Hepatocyte (in vitro differentiated cells): ENCODE data around the gene MLPH. TPM values are rescaled to one million over a fixed set of nuclear protein-coding genes. Genes with fewer than 3 reads are reported as not detected.

Source experiments
- DNase-seq: peaks from one replicate; pipeline ENCODE4 v3.0.0-alpha.2; 2016; ENCODE audit warnings: low spot score
- H2AFZ ChIP-seq: fragments of 200-600 bp; sonication (generic); 2 replicates; pipeline ENCODE4 v1.6.0; 2016; ENCODE audit warnings: antibody characterized with exemption, mild to moderate bottlenecking
- H3K27ac ChIP-seq: fragments of 200-600 bp; sonication (generic); 2 replicates; pipeline ENCODE4 v1.5.1; 2016; ENCODE audit warnings: mild to moderate bottlenecking
- H3K27me3 ChIP-seq: fragments of 200-600 bp; sonication (generic); 2 replicates; pipeline ENCODE4 v1.6.1; 2016
- H3K36me3 ChIP-seq: fragments of 200-600 bp; sonication (generic); replicated peaks from 2 replicates; pipeline ENCODE4 v1.5.1; 2016; ENCODE audit warnings: low read depth; ENCODE audit not compliant: insufficient read depth
- H3K4me1 ChIP-seq: fragments of 200-600 bp; sonication (generic); 2 replicates; pipeline ENCODE4 v1.5.1; 2016; ENCODE audit warnings: mild to moderate bottlenecking, moderate library complexity; ENCODE audit not compliant: insufficient read depth
- H3K4me2 ChIP-seq: fragments of 200-600 bp; sonication (generic); 2 replicates; pipeline ENCODE4 v1.6.0; 2016
- H3K4me3 ChIP-seq: fragments of 200-600 bp; sonication (generic); 2 replicates; pipeline ENCODE4 v1.5.1; 2016; ENCODE audit warnings: mild to moderate bottlenecking
- H3K79me2 ChIP-seq: fragments of 200-600 bp; sonication (generic); 2 replicates; pipeline ENCODE4 v1.6.0; 2017; ENCODE audit warnings: mild to moderate bottlenecking
- H3K9me2 ChIP-seq: fragments of 200-600 bp; sonication (generic); replicated peaks from 2 replicates; pipeline ENCODE4 v1.6.0; 2017; ENCODE audit warnings: mild to moderate bottlenecking; ENCODE audit not compliant: insufficient read depth
- H3K9me3 ChIP-seq: fragments of 200-600 bp; sonication (generic); 2 replicates; pipeline ENCODE4 v1.5.1; 2016; ENCODE audit warnings: low read depth, mild to moderate bottlenecking
- H4K20me1 ChIP-seq: fragments of 200-600 bp; sonication (generic); 2 replicates; pipeline ENCODE4 v1.6.0; 2016; ENCODE audit warnings: mild to moderate bottlenecking; ENCODE audit not compliant: insufficient read depth, poor library complexity, severe bottlenecking
- EZH2 ChIP-seq: fragments of 200-600 bp; sonication (generic); IDR thresholded peaks from 2 replicates; pipeline ENCODE4 v1.6.1; 2016; ENCODE audit warnings: antibody characterized with exemption, mild to moderate bottlenecking, borderline replicate concordance
- EZH2phosphoT487 ChIP-seq: fragments of 200-600 bp; sonication (generic); IDR thresholded peaks from one replicate; pipeline ENCODE4 v1.6.1; 2018; ENCODE audit warnings: antibody characterized with exemption, mild to moderate bottlenecking, low read depth, moderate library complexity; ENCODE audit not compliant: unreplicated experiment, severe bottlenecking
- WGBS: methylation state at CpG from one replicate; pipeline ENCODE4 v1.1.6; 2016; ENCODE audit warnings: low lambda C conversion rate; ENCODE audit errors: missing lambda C conversion rate; 5-methylcytosine and 5-hydroxymethylcytosine counted together
- polyA plus RNA-seq: library from polyadenylated mRNA; unstranded; fragments of >200 nt; fragmentation: Nextera tagmentation; extraction: Ambion mirVana; gene quantifications from 2 replicates; pipeline ENCODE4 v1.2.1, GENCODE V29; 2016
- total RNA-seq: library from RNA; depleted of rRNA; stranded (reverse); fragments of >200 nt; gene quantifications from 2 replicates; pipeline ENCODE4 v1.2.3, GENCODE V29; 2014
- TF ChIP-seq, protein P1 (sequence below): fragments of 200-600 bp; sonication (generic); IDR thresholded peaks from 2 replicates; pipeline ENCODE4 v1.5.1; 2016; ENCODE audit warnings: antibody characterized with exemption, mild to moderate bottlenecking; ENCODE audit not compliant: poor library complexity

The MLPH gene
- total and polyA plus RNA-seq, 2 experiments from 2014 or later: 6.7 to 12.3 TPM

DNA sequence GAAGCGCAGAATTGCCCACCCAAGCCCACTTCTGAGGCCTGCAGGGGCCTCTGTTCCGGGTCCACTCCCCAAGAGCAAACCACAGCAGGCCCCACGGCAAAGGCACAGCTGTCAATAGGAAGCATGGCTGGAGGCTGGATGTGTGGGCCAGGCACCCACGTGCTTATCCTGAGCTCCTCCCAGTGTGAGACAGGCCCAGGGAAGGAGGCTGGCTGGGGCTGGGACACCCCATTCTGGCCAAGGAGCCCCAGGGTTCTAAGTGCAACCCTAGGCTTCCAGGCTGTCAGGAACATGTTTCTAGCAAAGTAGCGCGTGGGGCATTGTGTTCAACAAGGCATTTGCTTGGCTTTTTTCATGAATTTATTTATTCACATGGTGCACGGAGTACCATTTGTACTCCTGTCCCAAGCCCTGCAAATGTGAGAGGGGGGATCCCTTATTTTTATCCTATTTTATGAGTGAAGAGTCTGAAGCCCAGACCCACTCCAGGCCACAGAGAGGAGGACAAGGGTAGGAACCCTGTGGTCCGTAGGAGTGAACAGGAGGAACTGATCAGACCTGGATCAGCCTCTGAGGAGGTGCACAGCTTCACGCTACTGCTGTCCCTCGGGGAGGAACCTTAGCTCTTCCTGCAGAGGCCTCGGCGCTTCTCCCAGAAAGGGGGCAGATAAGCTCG, 109.6 kb downstream of the MLPH start:
- Histone ChIP-seq H3K4me3 (no peak overlapping the region), H4K20me1 (no peaks in the 10 kb centered on the region), H3K27me3 (no peaks in the 10 kb centered on the region), H3K4me1 (peaks cover 48% of the 10 kb centered on the region), H3K27ac (no peak overlapping the region), H2AFZ (no peak overlapping the region), H3K79me2 (no peaks in the 10 kb centered on the region), H3K4me2 (no peak overlapping the region), H3K9me2 (no peaks in the 10 kb centered on the region), H3K9me3 (no peaks in the 10 kb centered on the region), H3K36me3 (no peaks in the 10 kb centered on the region)
- TF ChIP-seq, protein P1, sequence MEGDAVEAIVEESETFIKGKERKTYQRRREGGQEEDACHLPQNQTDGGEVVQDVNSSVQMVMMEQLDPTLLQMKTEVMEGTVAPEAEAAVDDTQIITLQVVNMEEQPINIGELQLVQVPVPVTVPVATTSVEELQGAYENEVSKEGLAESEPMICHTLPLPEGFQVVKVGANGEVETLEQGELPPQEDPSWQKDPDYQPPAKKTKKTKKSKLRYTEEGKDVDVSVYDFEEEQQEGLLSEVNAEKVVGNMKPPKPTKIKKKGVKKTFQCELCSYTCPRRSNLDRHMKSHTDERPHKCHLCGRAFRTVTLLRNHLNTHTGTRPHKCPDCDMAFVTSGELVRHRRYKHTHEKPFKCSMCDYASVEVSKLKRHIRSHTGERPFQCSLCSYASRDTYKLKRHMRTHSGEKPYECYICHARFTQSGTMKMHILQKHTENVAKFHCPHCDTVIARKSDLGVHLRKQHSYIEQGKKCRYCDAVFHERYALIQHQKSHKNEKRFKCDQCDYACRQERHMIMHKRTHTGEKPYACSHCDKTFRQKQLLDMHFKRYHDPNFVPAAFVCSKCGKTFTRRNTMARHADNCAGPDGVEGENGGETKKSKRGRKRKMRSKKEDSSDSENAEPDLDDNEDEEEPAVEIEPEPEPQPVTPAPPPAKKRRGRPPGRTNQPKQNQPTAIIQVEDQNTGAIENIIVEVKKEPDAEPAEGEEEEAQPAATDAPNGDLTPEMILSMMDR: no peak
- TF ChIP-seq EZH2phosphoT487: no peak
- no peak for TF ChIP-seq EZH2
- 82% methylated on average over 13 of the region's 13 CpGs for WGBS
- DNase-seq: no peak

DNA sequence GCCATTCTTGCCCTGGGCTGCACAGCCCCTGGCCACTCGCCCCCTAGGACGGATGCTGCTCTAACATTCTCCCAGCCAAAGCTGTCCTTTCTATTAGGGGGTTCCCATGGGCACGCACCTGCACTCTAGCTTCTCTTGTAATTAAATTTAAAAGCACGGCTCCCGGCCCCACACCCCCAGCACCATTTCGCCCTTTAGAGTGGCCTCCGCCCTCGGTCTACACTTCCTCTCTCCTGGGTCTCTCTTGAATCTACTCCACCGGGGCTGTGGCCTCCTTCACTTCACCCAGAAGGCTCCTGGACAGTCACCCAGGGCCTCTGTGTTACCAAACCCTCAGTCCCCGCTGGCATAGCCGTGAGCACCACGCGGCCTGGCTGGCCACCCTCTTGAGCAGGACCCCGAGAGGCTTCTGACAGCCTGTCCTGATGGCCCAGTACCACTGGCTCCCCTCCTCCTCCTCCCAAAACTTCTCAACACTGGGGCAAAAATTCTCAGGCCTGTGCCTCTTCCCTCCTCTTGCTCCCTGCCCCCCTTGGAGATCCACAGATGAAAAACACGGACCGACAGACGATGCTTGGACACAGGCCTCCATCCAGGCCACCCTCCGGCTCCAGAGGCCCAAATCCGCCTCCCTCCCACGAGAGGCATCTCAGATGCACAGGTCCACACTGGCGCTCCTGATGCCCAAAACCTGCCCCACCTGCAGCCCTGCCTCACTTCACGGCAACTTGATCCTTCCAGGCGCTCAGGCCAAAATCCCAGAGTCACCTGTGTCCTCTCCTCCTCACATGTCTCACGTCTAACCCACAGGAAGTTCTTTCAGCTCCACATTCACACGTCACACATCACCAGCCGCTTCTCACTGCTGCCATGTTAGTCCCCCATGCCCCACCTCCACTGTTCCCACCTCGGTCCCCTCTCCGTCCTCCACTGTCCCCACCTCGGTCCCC, 110.4 kb downstream of the MLPH start:
- Histone ChIP-seq H3K4me1 (peaks cover 49% of the 10 kb centered on the region), H3K27ac (no peak overlapping the region), H3K79me2 (no peaks in the 10 kb centered on the region)

DNA sequence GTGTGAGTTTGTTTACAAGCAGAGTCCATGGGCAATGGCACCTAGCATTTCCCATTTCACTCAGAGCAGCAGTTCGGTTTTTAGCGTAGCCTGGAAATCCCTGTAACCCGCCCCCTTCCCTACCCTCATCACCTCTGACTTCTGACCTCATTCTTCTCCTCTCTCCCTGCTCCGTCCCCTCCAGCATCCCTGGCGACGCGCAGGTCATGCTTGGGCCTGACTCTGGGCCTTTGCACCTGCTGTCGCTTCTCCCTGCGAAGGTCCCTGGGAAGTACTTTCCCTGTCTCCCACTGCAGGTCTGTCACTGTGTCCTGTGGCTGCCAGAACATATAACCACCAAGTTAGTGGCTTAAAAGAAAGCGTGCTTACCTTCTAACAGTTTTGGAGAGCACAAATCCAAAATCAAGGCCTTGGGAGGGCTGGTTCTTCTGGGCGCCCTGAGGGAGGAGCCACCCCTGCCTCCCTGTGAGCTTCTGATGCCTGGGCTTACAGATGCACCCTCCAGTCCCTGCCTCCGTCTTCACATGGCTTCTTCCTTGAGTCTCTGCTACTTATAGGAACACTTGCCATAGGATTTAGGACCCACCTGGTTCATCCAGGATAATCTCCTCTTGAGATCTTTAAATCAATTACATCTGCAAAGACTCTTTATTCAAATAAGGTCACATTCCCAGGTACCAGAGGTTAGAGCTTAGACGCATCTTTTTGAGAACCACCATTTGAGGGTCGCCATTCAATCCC, 111.6 kb downstream of the MLPH start:
- H3K27me3 ChIP-seq: no peaks in the 10 kb centered on the region
- no peak overlapping the region for H3K4me2 ChIP-seq
- no peaks in the 10 kb centered on the region for H3K9me2 ChIP-seq
- TF ChIP-seq EZH2phosphoT487 (no peak), EZH2 (no peak)
- TF ChIP-seq, protein P1: no peak
- no peaks in the 10 kb centered on the region for H3K9me3 ChIP-seq
- 78% methylated on average over 14 of the region's 14 CpGs for WGBS
- peaks cover 45% of the 10 kb centered on the region for H3K4me1 ChIP-seq
- no peak for DNase-seq
- no peak overlapping the region for H3K4me3 ChIP-seq
- no peaks in the 10 kb centered on the region for H3K36me3 ChIP-seq
- no peaks in the 10 kb centered on the region for H4K20me1 ChIP-seq
- H2AFZ ChIP-seq: no peak overlapping the region
- no peak overlapping the region for H3K27ac ChIP-seq
- no peaks in the 10 kb centered on the region for H3K79me2 ChIP-seq

More for the DNA sequence above, 110.4 kb downstream of the MLPH start:
- Histone ChIP-seq H3K4me3 (no peak overlapping the region), H3K36me3 (no peaks in the 10 kb centered on the region), H3K27me3 (no peaks in the 10 kb centered on the region), H3K9me3 (no peaks in the 10 kb centered on the region), H2AFZ (no peak overlapping the region), H4K20me1 (no peaks in the 10 kb centered on the region), H3K9me2 (no peaks in the 10 kb centered on the region), H3K4me2 (no peak overlapping the region)
- TF ChIP-seq, protein P1: no peak
- TF ChIP-seq EZH2phosphoT487: no peak
- TF ChIP-seq EZH2: no peak
- DNase-seq: no peak
- 92% methylated on average over 24 of the region's 29 CpGs for WGBS
